A673 (cell line): Measurements from ENCODE around the gene EXOC3. TPM values are rescaled to one million over a fixed set of nuclear protein-coding genes. Genes with fewer than 3 reads are reported as not detected.

Experiments used
- BruUV-seq: library from RNA; stranded (reverse); fragments of 400-500 nt; replicated peaks from 2 replicates; lab custom pipeline; 2021; lab: Mats Ljungman, UMichigan
- CTCF ChIA-PET: fragments of 300-600 bp; sonication (Branson Sonifier 250); formaldehyde crosslinking; loops from one replicate; lab custom pipeline; 2022; ENCODE audit warnings: antibody characterized with exemption; lab: Charles Lee
- POLR2A ChIA-PET: fragments of 300-600 bp; sonication (Branson Sonifier 250); formaldehyde crosslinking; loops from one replicate; lab custom pipeline; 2022; ENCODE audit warnings: antibody characterized with exemption; ENCODE audit not compliant: low non-redundant PET; lab: Charles Lee
- DNase-seq: peaks from one replicate; pipeline ENCODE4 v3.0.0-alpha.2; 2015; ENCODE audit warnings: low spot score
- H3K27ac ChIP-seq: fragments of 200-600 bp; sonication (generic); 2 replicates; pipeline ENCODE4 v1.5.1; 2016; ENCODE audit warnings: mixed run types, low read depth, mild to moderate bottlenecking, mixed read lengths, antibody characterized with exemption, low read length; ENCODE audit not compliant: poor library complexity, severe bottlenecking
- H3K27me3 ChIP-seq: fragments of 200-600 bp; sonication (generic); replicated peaks from 2 replicates; pipeline ENCODE4 v1.6.1; 2017; ENCODE audit warnings: mixed run types, low read depth, mild to moderate bottlenecking, mixed read lengths, antibody characterized with exemption, low read length; ENCODE audit not compliant: insufficient read depth, poor library complexity
- H3K36me3 ChIP-seq: fragments of 200-600 bp; sonication (generic); 2 replicates; pipeline ENCODE4 v1.6.1; 2016; ENCODE audit warnings: mixed run types, mild to moderate bottlenecking, mixed read lengths, antibody characterized with exemption, low read length; ENCODE audit not compliant: insufficient read depth, poor library complexity, severe bottlenecking
- H3K4me1 ChIP-seq: fragments of 200-600 bp; sonication (generic); 2 replicates; pipeline ENCODE4 v1.6.1; 2017; ENCODE audit warnings: mixed run types, mild to moderate bottlenecking, mixed read lengths, antibody characterized with exemption, low read length; ENCODE audit not compliant: insufficient read depth, poor library complexity, severe bottlenecking
- H3K4me3 ChIP-seq: fragments of 200-600 bp; sonication (generic); 2 replicates; pipeline ENCODE4 v1.5.1; 2016; ENCODE audit warnings: low read depth, mixed run types, mild to moderate bottlenecking, mixed read lengths, low read length; ENCODE audit not compliant: poor library complexity, severe bottlenecking
- H3K9me3 ChIP-seq: fragments of 200-600 bp; sonication (generic); 2 replicates; pipeline ENCODE4 v1.6.1; 2016; ENCODE audit warnings: mixed run types, low read depth, mild to moderate bottlenecking, mixed read lengths, antibody characterized with exemption, low read length; ENCODE audit not compliant: poor library complexity, severe bottlenecking
- EZH2 ChIP-seq: fragments of 200-600 bp; sonication (generic); IDR thresholded peaks from 2 replicates; pipeline ENCODE4 v1.6.1; 2017; ENCODE audit warnings: borderline replicate concordance, low read depth, mild to moderate bottlenecking, mixed read lengths, antibody characterized with exemption, low read length; ENCODE audit not compliant: poor library complexity, severe bottlenecking
- intact Hi-C: fragments of 100-400 bp; cut with micrococcal nuclease; formaldehyde crosslinking; loops from one replicate; pipeline ENCODE4 v1.10.0; 2022; ENCODE audit not compliant: unreplicated experiment
- total RNA-seq: library from RNA; stranded (reverse); gene quantifications from 2 replicates; pipeline ENCODE4 v1.2.3, GENCODE V29; 2021
- TF ChIP-seq, protein P1 (sequence below): fragments of 300-800, 200-600 bp; sonication (generic); conservative IDR thresholded peaks from 2 replicates; pipeline ENCODE4 v1.5.1; 2017; ENCODE audit warnings: low read depth, mild to moderate bottlenecking, antibody characterized with exemption, low read length, moderate library complexity, mixed read lengths

Gene EXOC3
- total RNA-seq, 1 experiment from 2014 or later = 46.7 TPM

DNA sequence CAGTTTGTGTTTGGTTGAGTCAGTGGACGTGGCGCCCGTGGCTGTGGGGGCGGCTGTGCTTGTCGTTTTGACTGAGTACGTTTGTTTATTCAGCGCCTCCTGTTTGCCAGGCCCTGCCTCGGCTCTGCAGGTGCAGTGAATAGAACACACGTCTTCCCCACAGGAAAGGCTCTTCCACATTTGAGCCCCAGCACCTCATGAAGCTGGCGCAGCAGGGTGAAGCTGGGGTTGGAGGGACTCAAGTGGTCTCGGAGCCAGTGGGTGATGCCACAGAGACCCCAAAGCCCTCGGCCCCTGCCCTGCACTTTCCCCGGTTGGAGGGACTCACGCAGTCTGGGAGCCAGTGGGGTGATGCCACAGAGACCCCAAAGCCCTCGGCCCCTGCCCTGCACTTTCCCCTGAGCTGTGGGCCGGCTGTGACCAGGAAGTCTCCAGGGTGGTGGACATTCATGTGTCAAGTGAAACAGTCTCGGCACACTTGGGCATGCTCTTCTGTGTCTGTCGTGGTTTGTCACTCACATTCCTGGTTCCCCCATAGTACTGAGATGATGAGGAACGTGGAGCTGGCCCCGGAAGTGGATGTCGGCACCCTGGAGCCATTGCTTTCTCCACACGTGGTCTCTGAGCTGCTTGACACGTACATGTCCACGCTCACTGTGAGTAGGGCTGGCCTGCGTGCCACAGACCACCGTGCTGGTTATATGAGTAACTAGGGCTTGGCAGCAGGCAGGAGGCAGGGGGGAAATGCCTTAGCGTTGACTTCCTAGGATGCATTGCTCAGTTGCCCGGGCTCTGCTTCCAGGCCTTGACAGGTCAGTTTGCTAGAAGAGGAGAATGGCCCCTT is 13.6 kb downstream of the EXOC3 start:
- peaks cover 8% of the 10 kb centered on the region for H3K9me3 ChIP-seq
- H3K27ac ChIP-seq = no peak overlapping the region
- H3K4me3 ChIP-seq = no peak overlapping the region
- peaks cover 47% of the 10 kb centered on the region for H3K36me3 ChIP-seq
- POLR2A ChIA-PET = no interaction called here
- H3K4me1 ChIP-seq = no peaks in the 10 kb centered on the region
- intact Hi-C loops = no loop called here
- CTCF ChIA-PET = no interaction called here
- no peaks in the 10 kb centered on the region for H3K27me3 ChIP-seq
- no TSS peak for BruUV-seq
- DNase-seq = no peak
- TF ChIP-seq EZH2 = no peak
- TF ChIP-seq, protein P1, sequence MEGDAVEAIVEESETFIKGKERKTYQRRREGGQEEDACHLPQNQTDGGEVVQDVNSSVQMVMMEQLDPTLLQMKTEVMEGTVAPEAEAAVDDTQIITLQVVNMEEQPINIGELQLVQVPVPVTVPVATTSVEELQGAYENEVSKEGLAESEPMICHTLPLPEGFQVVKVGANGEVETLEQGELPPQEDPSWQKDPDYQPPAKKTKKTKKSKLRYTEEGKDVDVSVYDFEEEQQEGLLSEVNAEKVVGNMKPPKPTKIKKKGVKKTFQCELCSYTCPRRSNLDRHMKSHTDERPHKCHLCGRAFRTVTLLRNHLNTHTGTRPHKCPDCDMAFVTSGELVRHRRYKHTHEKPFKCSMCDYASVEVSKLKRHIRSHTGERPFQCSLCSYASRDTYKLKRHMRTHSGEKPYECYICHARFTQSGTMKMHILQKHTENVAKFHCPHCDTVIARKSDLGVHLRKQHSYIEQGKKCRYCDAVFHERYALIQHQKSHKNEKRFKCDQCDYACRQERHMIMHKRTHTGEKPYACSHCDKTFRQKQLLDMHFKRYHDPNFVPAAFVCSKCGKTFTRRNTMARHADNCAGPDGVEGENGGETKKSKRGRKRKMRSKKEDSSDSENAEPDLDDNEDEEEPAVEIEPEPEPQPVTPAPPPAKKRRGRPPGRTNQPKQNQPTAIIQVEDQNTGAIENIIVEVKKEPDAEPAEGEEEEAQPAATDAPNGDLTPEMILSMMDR = no peak

DNA sequence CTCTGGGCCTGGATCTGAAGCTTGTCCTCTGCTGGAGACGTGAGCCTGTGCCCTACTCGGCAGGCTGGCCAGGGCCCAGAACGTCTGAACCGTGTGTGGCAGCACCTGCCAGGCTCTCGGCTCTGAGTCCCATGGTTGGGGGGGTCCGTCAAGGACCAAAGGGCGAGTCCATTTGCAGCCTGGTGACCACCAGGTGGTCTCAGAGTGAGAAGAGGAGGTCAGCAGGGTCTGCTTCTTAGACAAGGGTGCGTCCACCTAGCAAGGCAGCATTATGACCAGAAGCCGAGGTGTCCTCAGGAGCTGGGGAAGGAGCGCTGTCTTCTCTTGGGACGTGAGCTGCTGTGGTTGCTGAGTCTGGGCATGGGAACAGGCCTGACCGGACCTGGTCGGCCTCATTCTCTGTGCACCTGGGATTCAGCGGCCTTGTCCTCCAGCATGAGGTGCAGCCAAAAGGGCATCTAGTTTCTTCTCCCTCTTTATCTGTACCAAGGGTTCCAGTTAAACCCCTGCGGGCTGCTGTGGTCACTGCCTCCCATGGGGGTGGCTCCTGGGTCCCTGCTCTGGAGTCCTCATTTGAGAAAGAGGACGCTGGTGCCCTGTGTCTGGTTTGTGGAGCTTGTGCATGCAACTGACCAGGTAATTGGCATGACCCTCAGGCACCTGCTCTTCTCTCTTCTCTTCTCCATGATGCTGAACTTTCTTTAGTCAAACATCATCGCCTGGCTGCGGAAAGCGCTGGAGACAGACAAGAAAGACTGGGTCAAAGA is 14.4 kb downstream of the EXOC3 start:
- BruUV-seq = no TSS peak
- H3K4me3 ChIP-seq = no peak overlapping the region
- ChIA-PET CTCF (no interaction called here), POLR2A (no interaction called here)
- H3K27ac ChIP-seq = no peak overlapping the region
- intact Hi-C loops = no loop called here
- TF ChIP-seq, protein P1 = no peak
- no peak for TF ChIP-seq EZH2
- peaks cover 43% of the 10 kb centered on the region for H3K36me3 ChIP-seq
- no peak for DNase-seq
- H3K9me3 ChIP-seq = peaks cover under 1% of the 10 kb centered on the region
- no peaks in the 10 kb centered on the region for H3K27me3 ChIP-seq
- no peaks in the 10 kb centered on the region for H3K4me1 ChIP-seq

DNA sequence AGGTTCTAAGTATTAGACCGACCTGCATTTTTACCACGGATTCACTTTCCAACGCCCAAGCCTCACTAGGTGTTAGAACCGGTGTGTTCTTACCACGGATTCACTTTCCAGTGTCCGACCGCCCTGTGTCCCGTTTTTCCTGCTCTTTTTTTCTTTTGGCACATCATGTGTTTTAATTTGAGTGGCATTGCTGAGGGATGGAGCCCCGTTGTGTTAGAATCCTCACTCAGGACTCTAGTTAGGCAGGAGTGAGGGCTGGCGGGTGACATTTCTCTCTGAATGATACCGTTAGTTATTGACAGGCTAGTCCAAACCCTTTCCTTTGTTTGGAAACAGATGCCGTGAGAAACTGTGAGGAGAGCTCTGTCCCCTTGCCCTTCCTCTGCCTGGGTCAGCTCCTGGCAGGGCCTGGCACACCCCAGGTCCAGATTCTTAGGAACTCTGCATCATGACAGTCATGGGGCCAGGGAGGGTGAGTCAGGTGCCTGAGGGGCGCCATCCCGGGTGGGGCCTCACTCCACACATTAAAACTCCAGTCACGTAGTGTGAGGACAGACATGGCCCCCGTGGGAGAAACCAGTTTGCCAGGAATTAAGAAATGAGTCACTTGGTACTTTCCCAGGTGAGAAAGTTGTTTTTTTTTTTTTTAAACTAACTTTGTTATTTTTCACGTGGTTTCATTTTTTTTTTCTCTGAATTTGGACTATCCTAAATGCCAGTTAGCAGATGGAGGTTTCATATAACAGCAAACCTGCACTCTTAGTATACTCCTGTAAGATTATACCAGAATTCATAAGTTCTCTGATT is 15.8 kb downstream of the EXOC3 start:
- Histone ChIP-seq H3K36me3 (peaks cover 35% of the 10 kb centered on the region), H3K27me3 (no peaks in the 10 kb centered on the region), H3K4me1 (no peaks in the 10 kb centered on the region), H3K27ac (no peak overlapping the region), H3K9me3 (no peaks in the 10 kb centered on the region), H3K4me3 (no peak overlapping the region)
- intact Hi-C loops = no loop called here
- DNase-seq = no peak
- BruUV-seq = no TSS peak
- POLR2A ChIA-PET = no interaction called here
- CTCF ChIA-PET = no interaction called here
- no peak for TF ChIP-seq EZH2
- TF ChIP-seq, protein P1 = no peak
